ENCODE results near the gene TSC22D2. TPM values are rescaled to one million over a fixed set of nuclear protein-coding genes. Genes with fewer than 3 reads are reported as not detected.

The TSC22D2 gene
- total RNA-seq, 3 donors from 2014 or later (not counting 1 experiment from before 2014, with no cell fraction given): 50.1 to 66.3 (median 63.0) TPM

GRCh38 chr3:150409125-150409511, 1.0 kb downstream of the TSC22D2 start:
- H3K4me3 ChIP-seq (ENCODE audit: low read length): peak overlapping the region; percentile 98
- H3K36me3 ChIP-seq (ENCODE audit: control insufficient read depth, insufficient read depth, low read length): peaks cover 4% of the 10 kb centered on the region
- H3K9me3 Mint-ChIP-seq: no peaks in the 10 kb centered on the region
- H3K27me3 Mint-ChIP-seq (ENCODE audit: low read depth in 2 of 2): no peaks in the 10 kb centered on the region
- H3K4me1 ChIP-seq (ENCODE audit: control insufficient read depth, insufficient read depth, low read length): peaks cover 16% of the 10 kb centered on the region
- H3K4me3 Mint-ChIP-seq: peak overlapping the region; percentile 92
- no peaks in the 10 kb centered on the region for H3K27me3 ChIP-seq (ENCODE audit: control insufficient read depth, insufficient read depth, low read length)
- no peak for TF ChIP-seq CTCF (IDR thresholded peaks at IDR 0.05)
- H3K36me3 Mint-ChIP-seq: no peaks in the 10 kb centered on the region
- peak overlapping the region; percentile 99 for H3K27ac ChIP-seq (ENCODE audit: low read length)
- no peak for ATAC-seq
- WGBS (ENCODE audit: insufficient coverage): under 1% methylated on average over 30 of the region's 30 CpGs
- H3K27ac Mint-ChIP-seq: peak overlapping the region; percentile 90 to 96
- H3K4me1 Mint-ChIP-seq: peaks cover 51 to 55% of the 10 kb centered on the region in 2 donors
- no peaks in the 10 kb centered on the region for H3K9me3 ChIP-seq (ENCODE audit: control insufficient read depth, insufficient read depth, low read length)
- peak in 1 of 2 donors; percentile 55 for DNase-seq
- intact Hi-C loops (cut with micrococcal nuclease): loop anchor here (2.0 kb wide), 2 partner anchors 194 to 354 kb away; partner anchors contain the start of genes SELENOT and SIAH2

- peak overlapping the region; percentile 92 for H3K4me3 Mint-ChIP-seq
- no peak for TF ChIP-seq CTCF (IDR thresholded peaks at IDR 0.05)
- intact Hi-C loops (cut with micrococcal nuclease): loop anchor here (1.0 to 2.0 kb wide), 3 partner anchors 86 to 353 kb away; partner anchors contain the start of genes SELENOT and SIAH2
- Histone ChIP-seq H3K4me1 (ENCODE audit: control insufficient read depth, insufficient read depth, low read length) (peaks cover 16% of the 10 kb centered on the region), H3K36me3 (ENCODE audit: control insufficient read depth, insufficient read depth, low read length) (peaks cover 5% of the 10 kb centered on the region), H3K9me3 (ENCODE audit: control insufficient read depth, insufficient read depth, low read length) (no peaks in the 10 kb centered on the region), H3K27me3 (ENCODE audit: control insufficient read depth, insufficient read depth, low read length) (no peaks in the 10 kb centered on the region), H3K27ac (ENCODE audit: low read length) (peak overlapping the region; percentile 99), H3K4me3 (ENCODE audit: low read length) (peak overlapping the region; percentile 98)
- ATAC-seq (peak; percentile 24 to 44 (median 28)), DNase-seq (peak; percentile 76 to 77)
- under 1% methylated on average over 72 of the region's 72 CpGs for WGBS (ENCODE audit: insufficient coverage)
- no peaks in the 10 kb centered on the region for H3K36me3 Mint-ChIP-seq
- no peaks in the 10 kb centered on the region for H3K9me3 Mint-ChIP-seq
- H3K27ac Mint-ChIP-seq: peak overlapping the region; percentile 90 to 96
- peaks cover 57 to 61% of the 10 kb centered on the region in 2 donors for H3K4me1 Mint-ChIP-seq
- H3K27me3 Mint-ChIP-seq (ENCODE audit: low read depth in 2 of 2): no peaks in the 10 kb centered on the region
Measured at GRCh38 chr3:150409512-150410310, 1.6 kb downstream of the TSC22D2 start.

- ATAC-seq (no peak), DNase-seq (peak; percentile 35 to 56)
- H3K27ac ChIP-seq (ENCODE audit: low read length): no peak overlapping the region
- no peak for TF ChIP-seq CTCF (IDR thresholded peaks at IDR 0.05)
- peak overlapping the region; percentile 92 for H3K4me3 Mint-ChIP-seq
- H3K9me3 ChIP-seq (ENCODE audit: control insufficient read depth, insufficient read depth, low read length): no peaks in the 10 kb centered on the region
- intact Hi-C loops (cut with micrococcal nuclease): loop anchor here (1.0 kb wide), 1 partner anchor 85 kb away; no protein-coding TSS in a partner anchor
- H3K27me3 ChIP-seq (ENCODE audit: control insufficient read depth, insufficient read depth, low read length): no peaks in the 10 kb centered on the region
- H3K27ac Mint-ChIP-seq: peak overlapping the region; percentile 90 to 96
- peak overlapping the region; percentile 98 for H3K4me3 ChIP-seq (ENCODE audit: low read length)
- peaks cover 10% of the 10 kb centered on the region for H3K36me3 ChIP-seq (ENCODE audit: control insufficient read depth, insufficient read depth, low read length)
- no peaks in the 10 kb centered on the region for H3K27me3 Mint-ChIP-seq (ENCODE audit: low read depth in 2 of 2)
- peaks cover 18% of the 10 kb centered on the region for H3K4me1 ChIP-seq (ENCODE audit: control insufficient read depth, insufficient read depth, low read length)
- no peaks in the 10 kb centered on the region for H3K36me3 Mint-ChIP-seq
- no peaks in the 10 kb centered on the region for H3K9me3 Mint-ChIP-seq
- under 1% methylated on average over 68 of the region's 68 CpGs for WGBS (ENCODE audit: insufficient coverage)
- H3K4me1 Mint-ChIP-seq: peaks cover 65 to 69% of the 10 kb centered on the region in 2 donors
Measured at GRCh38 chr3:150410311-150411105, 2.4 kb downstream of the TSC22D2 start.

Data from natural killer cell (primary cell).